Testis (tissue), 5 donors: ENCODE data around the gene LCE2D. TPM values are rescaled to one million over a fixed set of nuclear protein-coding genes. Genes with fewer than 3 reads are reported as not detected.
A peak's percentile ranks its signal among the peaks of the same experiment; 100 is the strongest.

Source experiments
- DNase-seq: peaks from one replicate; pipeline ENCODE4 v3.0.0-alpha.2; 2019
- H3K27ac ChIP-seq, 2 donors: fragments of 200-600 bp; sonication (generic); one replicate each; pipeline ENCODE4 v1.5.1; 2019
- H3K27me3 ChIP-seq: fragments of 200-600 bp; sonication (generic); one replicate; pipeline ENCODE4 v1.5.1; 2019
- H3K36me3 ChIP-seq: fragments of 200-600 bp; sonication (generic); one replicate; pipeline ENCODE4 v1.5.1; 2017; ENCODE audit warnings: low read depth; ENCODE audit errors: missing control alignments
- H3K4me1 ChIP-seq: fragments of 200-600 bp; sonication (generic); one replicate; pipeline ENCODE4 v1.5.1; 2019
- H3K4me3 ChIP-seq, 2 donors: fragments of 200-600 bp; sonication (generic); one replicate each; pipeline ENCODE4 v1.5.1; 2017 to 2019
- H3K9me3 ChIP-seq: fragments of 200-600 bp; sonication (generic); one replicate; pipeline ENCODE4 v1.5.1; 2017
- CTCF ChIP-seq, 3 experiments: fragments of 450-650 bp in 2 of 3; fragments of 200-600 bp in 1 of 3; sonication (generic) in 1 of 3; IDR thresholded peaks; one replicate each; pipeline ENCODE4 v1.5.1; 2016 to 2019; ENCODE audit warnings: antibody characterized with exemption in 3 of 3, mild to moderate bottlenecking in 2 of 3, moderate library complexity in 1 of 3
- POLR2A ChIP-seq: fragments of 450-650 bp; IDR thresholded peaks from one replicate; pipeline ENCODE4 v1.6.1; 2017; ENCODE audit warnings: antibody characterized with exemption, mild to moderate bottlenecking, moderate library complexity
- WGBS, 2 donors: methylation state at CpG; one replicate each; pipeline ENCODE4 v1.1.5; 2018; 5-methylcytosine and 5-hydroxymethylcytosine counted together
- intact Hi-C: fragments of 100-400 bp; cut with DNase I; formaldehyde crosslinking; loops from one replicate; pipeline ENCODE4 v1.15.1; 2023; ENCODE audit warnings: low total_unique reads
- long read RNA-seq, 2 donors: transcript quantifications; one replicate each; lab custom pipeline, GENCODE V29; 2026
- polyA plus RNA-seq: library from polyadenylated mRNA; stranded (reverse); fragments of 350-450 nt; fragmentation: Illumina TruSeq; extraction: RNeasy Lipid Tissue Mini Kit (QIAGEN cat#74804); gene quantifications from one replicate; pipeline ENCODE4 v1.2.3, GENCODE V29; 2014; ENCODE audit warnings: low read depth, low replicate concordance; ENCODE audit not compliant: insufficient read depth
- total RNA-seq, 2 donors: library from RNA; depleted of rRNA; stranded (reverse); fragments of >200 nt; gene quantifications; one replicate each; pipeline ENCODE4 v1.2.3, GENCODE V29; 2016

Gene LCE2D
- total RNA-seq: not detected
- polyA plus RNA-seq: not detected
- long read RNA-seq, donor 1: 0 reads
- long read RNA-seq, donor 2: 0 reads

DNA sequence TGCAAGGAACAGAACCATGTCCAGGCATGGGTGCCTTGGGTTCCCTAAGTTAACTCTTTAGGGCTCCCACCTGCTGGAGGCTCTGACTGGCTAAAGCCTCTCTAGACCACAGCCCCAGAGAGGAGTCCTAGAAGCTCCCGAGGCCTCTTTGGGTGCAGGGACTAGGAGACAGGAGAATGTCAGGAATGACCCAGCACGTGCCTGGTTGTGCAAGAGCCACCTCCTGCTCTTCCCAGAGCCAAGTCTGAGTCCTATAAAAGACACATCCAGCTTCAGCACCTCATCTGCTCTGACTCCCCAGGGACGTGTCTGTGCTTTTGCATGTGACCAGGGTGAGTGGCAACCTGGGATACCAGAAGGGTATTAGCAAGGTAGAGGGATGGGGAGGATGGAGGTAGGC is at the start of gene LCE2D:
LCE2D (plus strand) TSS at position 283 of the 400 bp plus-strand sequence. CDS start 726 bp downstream, outside the sequence.
- Histone ChIP-seq H3K4me1 (no peaks in the 10 kb centered on the region), H3K27ac (no peak within 1 kb of the TSS), H3K36me3 (no peaks in the 10 kb centered on the region), H3K4me3 (no peak within 1 kb of the TSS), H3K27me3 (no peaks in the 10 kb centered on the region), H3K9me3 (no peaks in the 10 kb centered on the region)
- WGBS, 2 donors: 80 to 82% methylated on average over 3 of the region's 3 CpGs
- no peak for TF ChIP-seq CTCF (IDR thresholded peaks at IDR 0.05)
- TF ChIP-seq POLR2A: no peak
- intact Hi-C loops: no loop called here
- no peak for DNase-seq

GRCh38 chr1:152613511-152613910 is 49.7 kb upstream of the LCE2D start, which contains the start of gene LCE3B:
Gene LCE3B, plus strand, starts transcription at chr1:152613811. Its CDS starts 0 bp downstream, at chr1:152613811.
- WGBS, 2 donors: 80 to 86% methylated on average over 1 of the region's 1 CpG
- intact Hi-C loops: no loop called here
- TF ChIP-seq CTCF (IDR thresholded peaks at IDR 0.05): no peak
- no peak for TF ChIP-seq POLR2A

DNA sequence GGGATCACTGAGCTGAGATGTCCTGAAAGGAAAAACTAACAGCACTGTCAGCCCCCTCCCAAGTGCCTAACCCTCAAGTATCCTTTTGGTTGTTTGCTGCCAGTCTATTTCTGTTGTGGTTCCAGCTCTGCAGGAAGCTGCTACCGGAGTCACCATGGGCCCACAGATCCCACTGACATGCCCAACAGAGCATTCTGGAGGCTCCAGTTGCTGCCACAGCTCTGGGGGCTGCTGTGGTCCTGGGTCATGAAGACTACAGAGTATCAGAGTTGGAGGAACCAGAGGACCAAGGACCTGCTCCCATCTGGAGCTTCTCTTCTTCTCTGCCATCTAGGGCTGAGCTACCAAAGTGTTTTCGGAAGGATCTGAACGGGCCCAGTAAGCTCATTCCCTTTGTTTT is 41.2 kb upstream of the LCE2D start:
- WGBS, 2 donors: 74 to 76% methylated on average over 3 of the region's 3 CpGs
- no peaks in the 10 kb centered on the region for H3K36me3 ChIP-seq
- no peak overlapping the region for H3K4me3 ChIP-seq
- TF ChIP-seq POLR2A (no peak), CTCF (IDR thresholded peaks at IDR 0.05) (no peak)
- no peaks in the 10 kb centered on the region for H3K4me1 ChIP-seq
- intact Hi-C loops: no loop called here
- H3K27me3 ChIP-seq: no peaks in the 10 kb centered on the region
- no peaks in the 10 kb centered on the region for H3K9me3 ChIP-seq
- H3K27ac ChIP-seq: no peak overlapping the region
- DNase-seq: no peak

More at GRCh38 chr1:152613511-152613910, 49.7 kb upstream of the LCE2D start, which contains the start of gene LCE3B:
- Histone ChIP-seq H3K27ac (no peak within 1 kb of the TSS), H3K9me3 (no peaks in the 10 kb centered on the region), H3K4me1 (no peaks in the 10 kb centered on the region), H3K4me3 (no peak within 1 kb of the TSS), H3K27me3 (no peaks in the 10 kb centered on the region), H3K36me3 (no peaks in the 10 kb centered on the region)
- DNase-seq: no peak

- Histone ChIP-seq H3K4me3 (peak within 1 kb of the TSS in 1 of 2 donors; percentile 17), H3K27ac (no peak within 1 kb of the TSS), H3K9me3 (no peaks in the 10 kb centered on the region), H3K36me3 (no peaks in the 10 kb centered on the region), H3K4me1 (no peaks in the 10 kb centered on the region), H3K27me3 (no peaks in the 10 kb centered on the region)
- WGBS, 2 donors: 49 to 54% methylated on average over 7 to 10 of the region's 10 CpGs
- no peak for DNase-seq
- no peak for TF ChIP-seq POLR2A
- no peak for TF ChIP-seq CTCF (IDR thresholded peaks at IDR 0.05)
- intact Hi-C loops: no loop called here
Measured at GRCh38 chr1:152622803-152623202, 40.4 kb upstream of the LCE2D start, which contains the start of gene LCE3A. Gene LCE3A, minus strand, starts transcription at chr1:152623103. Its CDS starts 0 bp downstream, at chr1:152623103.
